ENCODE results near the gene DLEC1. TPM values are rescaled to one million over a fixed set of nuclear protein-coding genes. Genes with fewer than 3 reads are reported as not detected.

DLEC1 gene
- total and polyA plus RNA-seq, 2 experiments from 2014 or later, result 0.31 to 0.66 TPM

DNA sequence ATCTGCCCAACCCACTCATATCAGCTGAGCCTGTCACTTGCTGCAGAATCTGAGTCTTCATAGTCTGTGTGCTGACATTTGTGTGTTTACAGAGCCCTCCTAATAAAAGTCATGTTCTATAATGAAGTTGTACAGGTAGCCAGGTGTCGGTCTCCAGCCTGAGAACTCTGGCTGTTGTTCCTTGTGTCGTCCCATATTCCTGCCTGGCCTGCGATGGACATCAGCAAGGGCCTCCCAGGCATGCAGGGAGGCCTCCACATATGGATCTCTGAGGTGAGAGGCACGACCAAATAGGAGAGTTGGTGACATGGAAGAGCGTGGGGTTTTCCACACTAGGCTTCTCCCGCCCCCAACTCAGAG lies 45.6 kb upstream of the DLEC1 start:
- peak overlapping the region; percentile 94 for H3K4me2 ChIP-seq
- DNase-seq (ENCODE audit: low spot score) (no peak), ATAC-seq (no peak)
- no peaks in the 10 kb centered on the region for H3K9me2 ChIP-seq (ENCODE audit: insufficient read depth)
- Mint-ChIP-seq H3K9me3 (no peaks in the 10 kb centered on the region), H3K27me3 (ENCODE audit: insufficient read depth, low read depth, poor library complexity) (peaks cover 24% of the 10 kb centered on the region), H3K27ac (no peak overlapping the region), H3K36me3 (ENCODE audit: low read depth) (no peaks in the 10 kb centered on the region), H3K4me3 (peak overlapping the region; percentile 87), H3K4me1 (peaks cover 12% of the 10 kb centered on the region; the same call in 2 of the 3 replicates)
- no peak overlapping the region for H3K27ac ChIP-seq (ENCODE audit: low read depth)
- H3K36me3 ChIP-seq (ENCODE audit: insufficient read depth), result no peaks in the 10 kb centered on the region
- H3F3A ChIP-seq (replicated peaks; ENCODE audit: low read depth), result peaks cover 4% of the 10 kb centered on the region; the same call in 1 of the 2 replicates
- H3K79me2 ChIP-seq (replicated peaks; ENCODE audit: insufficient read depth), result no peaks in the 10 kb centered on the region
- H2AFZ ChIP-seq, result peak overlapping the region; percentile 100
- peaks cover 15% of the 10 kb centered on the region for H3K4me1 ChIP-seq (ENCODE audit: insufficient read depth)
- H3K4me3 ChIP-seq, result peak overlapping the region; percentile 89
- no peaks in the 10 kb centered on the region; the same call in 1 of the 2 replicates for H3K27me3 ChIP-seq (ENCODE audit: insufficient read depth)
- H4K20me1 ChIP-seq (replicated peaks; ENCODE audit: insufficient read depth), result no peaks in the 10 kb centered on the region
- TF ChIP-seq JUNB (IDR thresholded peaks at IDR 0.05; ENCODE audit: unreplicated experiment) (no peak), ZNF114 (CRISPR knock-in tag; IDR thresholded peaks at IDR 0.05) (no peak), NANOG (IDR thresholded peaks at IDR 0.05; ENCODE audit: borderline replicate concordance) (no peak), CREB1 (CRISPR knock-in tag; IDR thresholded peaks at IDR 0.05; ENCODE audit: low read depth) (no peak), POLR2AphosphoS5 (IDR thresholded peaks at IDR 0.05; ENCODE audit: low read depth) (no peak), REST (IDR thresholded peaks at IDR 0.05; ENCODE audit: unreplicated experiment) (no peak), EZH2phosphoT487 (IDR thresholded peaks at IDR 0.05; ENCODE audit: unreplicated experiment) (no peak), STAT1 (IDR thresholded peaks at IDR 0.05; ENCODE audit: unreplicated experiment) (no peak), ZNF331 (CRISPR knock-in tag; IDR thresholded peaks at IDR 0.05; ENCODE audit: low read depth) (no peak), EZH2 (IDR thresholded peaks at IDR 0.05; ENCODE audit: low read depth, unreplicated experiment) (no peak), CTCF (conservative IDR thresholded peaks at IDR 0.05; ENCODE audit: low read depth in 2 of 2) (no peak)
- TF ChIP-seq, protein P1, sequence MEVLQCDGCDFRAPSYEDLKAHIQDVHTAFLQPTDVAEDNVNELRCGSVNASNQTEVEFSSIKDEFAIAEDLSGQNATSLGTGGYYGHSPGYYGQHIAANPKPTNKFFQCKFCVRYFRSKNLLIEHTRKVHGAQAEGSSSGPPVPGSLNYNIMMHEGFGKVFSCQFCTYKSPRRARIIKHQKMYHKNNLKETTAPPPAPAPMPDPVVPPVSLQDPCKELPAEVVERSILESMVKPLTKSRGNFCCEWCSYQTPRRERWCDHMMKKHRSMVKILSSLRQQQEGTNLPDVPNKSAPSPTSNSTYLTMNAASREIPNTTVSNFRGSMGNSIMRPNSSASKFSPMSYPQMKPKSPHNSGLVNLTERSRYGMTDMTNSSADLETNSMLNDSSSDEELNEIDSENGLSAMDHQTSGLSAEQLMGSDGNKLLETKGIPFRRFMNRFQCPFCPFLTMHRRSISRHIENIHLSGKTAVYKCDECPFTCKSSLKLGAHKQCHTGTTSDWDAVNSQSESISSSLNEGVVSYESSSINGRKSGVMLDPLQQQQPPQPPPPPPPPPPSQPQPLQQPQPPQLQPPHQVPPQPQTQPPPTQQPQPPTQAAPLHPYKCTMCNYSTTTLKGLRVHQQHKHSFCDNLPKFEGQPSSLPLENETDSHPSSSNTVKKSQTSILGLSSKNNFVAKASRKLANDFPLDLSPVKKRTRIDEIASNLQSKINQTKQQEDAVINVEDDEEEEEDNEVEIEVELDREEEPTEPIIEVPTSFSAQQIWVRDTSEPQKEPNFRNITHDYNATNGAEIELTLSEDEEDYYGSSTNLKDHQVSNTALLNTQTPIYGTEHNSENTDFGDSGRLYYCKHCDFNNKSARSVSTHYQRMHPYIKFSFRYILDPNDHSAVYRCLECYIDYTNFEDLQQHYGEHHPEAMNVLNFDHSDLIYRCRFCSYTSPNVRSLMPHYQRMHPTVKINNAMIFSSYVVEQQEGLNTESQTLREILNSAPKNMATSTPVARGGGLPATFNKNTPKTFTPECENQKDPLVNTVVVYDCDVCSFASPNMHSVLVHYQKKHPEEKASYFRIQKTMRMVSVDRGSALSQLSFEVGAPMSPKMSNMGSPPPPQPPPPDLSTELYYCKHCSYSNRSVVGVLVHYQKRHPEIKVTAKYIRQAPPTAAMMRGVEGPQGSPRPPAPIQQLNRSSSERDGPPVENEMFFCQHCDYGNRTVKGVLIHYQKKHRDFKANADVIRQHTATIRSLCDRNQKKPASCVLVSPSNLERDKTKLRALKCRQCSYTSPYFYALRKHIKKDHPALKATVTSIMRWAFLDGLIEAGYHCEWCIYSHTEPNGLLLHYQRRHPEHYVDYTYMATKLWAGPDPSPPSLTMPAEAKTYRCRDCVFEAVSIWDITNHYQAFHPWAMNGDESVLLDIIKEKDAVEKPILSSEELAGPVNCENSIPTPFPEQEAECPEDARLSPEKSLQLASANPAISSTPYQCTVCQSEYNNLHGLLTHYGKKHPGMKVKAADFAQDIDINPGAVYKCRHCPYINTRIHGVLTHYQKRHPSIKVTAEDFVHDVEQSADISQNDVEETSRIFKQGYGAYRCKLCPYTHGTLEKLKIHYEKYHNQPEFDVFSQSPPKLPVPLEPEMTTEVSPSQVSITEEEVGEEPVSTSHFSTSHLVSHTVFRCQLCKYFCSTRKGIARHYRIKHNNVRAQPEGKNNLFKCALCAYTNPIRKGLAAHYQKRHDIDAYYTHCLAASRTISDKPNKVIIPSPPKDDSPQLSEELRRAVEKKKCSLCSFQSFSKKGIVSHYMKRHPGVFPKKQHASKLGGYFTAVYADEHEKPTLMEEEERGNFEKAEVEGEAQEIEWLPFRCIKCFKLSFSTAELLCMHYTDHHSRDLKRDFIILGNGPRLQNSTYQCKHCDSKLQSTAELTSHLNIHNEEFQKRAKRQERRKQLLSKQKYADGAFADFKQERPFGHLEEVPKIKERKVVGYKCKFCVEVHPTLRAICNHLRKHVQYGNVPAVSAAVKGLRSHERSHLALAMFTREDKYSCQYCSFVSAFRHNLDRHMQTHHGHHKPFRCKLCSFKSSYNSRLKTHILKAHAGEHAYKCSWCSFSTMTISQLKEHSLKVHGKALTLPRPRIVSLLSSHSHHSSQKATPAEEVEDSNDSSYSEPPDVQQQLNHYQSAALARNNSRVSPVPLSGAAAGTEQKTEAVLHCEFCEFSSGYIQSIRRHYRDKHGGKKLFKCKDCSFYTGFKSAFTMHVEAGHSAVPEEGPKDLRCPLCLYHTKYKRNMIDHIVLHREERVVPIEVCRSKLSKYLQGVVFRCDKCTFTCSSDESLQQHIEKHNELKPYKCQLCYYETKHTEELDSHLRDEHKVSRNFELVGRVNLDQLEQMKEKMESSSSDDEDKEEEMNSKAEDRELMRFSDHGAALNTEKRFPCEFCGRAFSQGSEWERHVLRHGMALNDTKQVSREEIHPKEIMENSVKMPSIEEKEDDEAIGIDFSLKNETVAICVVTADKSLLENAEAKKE (CRISPR knock-in tag; IDR thresholded peaks at IDR 0.05), result no peak
- TF ChIP-seq, protein P2, sequence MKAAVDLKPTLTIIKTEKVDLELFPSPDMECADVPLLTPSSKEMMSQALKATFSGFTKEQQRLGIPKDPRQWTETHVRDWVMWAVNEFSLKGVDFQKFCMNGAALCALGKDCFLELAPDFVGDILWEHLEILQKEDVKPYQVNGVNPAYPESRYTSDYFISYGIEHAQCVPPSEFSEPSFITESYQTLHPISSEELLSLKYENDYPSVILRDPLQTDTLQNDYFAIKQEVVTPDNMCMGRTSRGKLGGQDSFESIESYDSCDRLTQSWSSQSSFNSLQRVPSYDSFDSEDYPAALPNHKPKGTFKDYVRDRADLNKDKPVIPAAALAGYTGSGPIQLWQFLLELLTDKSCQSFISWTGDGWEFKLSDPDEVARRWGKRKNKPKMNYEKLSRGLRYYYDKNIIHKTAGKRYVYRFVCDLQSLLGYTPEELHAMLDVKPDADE (IDR thresholded peaks at IDR 0.05), result no peak

Data from GM23338 (cell line).